OCI-LY3 (cell line): ENCODE results near the gene TLE5.
"Not testable (repeated sequence)": the region's sequence is repeated elsewhere in the genome, so short reads cannot be mapped to it uniquely, and the experiment has no call there.

Experiments used
- H2AFZ ChIP-seq: fragments of 200-600, 300-600 bp; shearing (Covaris generic); 2 replicates; pipeline ENCODE4 v1.6.0; 2014; ENCODE audit warnings: antibody characterized with exemption, low read depth, low read length
- H3K27ac ChIP-seq: fragments of 200-600, 300-600 bp; sonication (generic); 2 replicates; pipeline ENCODE4 v1.5.1; 2014; ENCODE audit warnings: mild to moderate bottlenecking, low read length, moderate library complexity, mixed read lengths
- H3K27me3 ChIP-seq: fragments of 200-600, 300-600 bp; sonication (generic); 2 replicates; pipeline ENCODE4 v1.6.1; 2014; ENCODE audit warnings: low read depth, low read length, mixed read lengths
- H3K36me3 ChIP-seq: fragments of 200-600, 300-600 bp; sonication (generic); replicated peaks from 2 replicates; pipeline ENCODE3; 2014; ENCODE audit warnings: low read depth, low read length, mixed read lengths
- H3K4me1 ChIP-seq: fragments of 300-600, 200-600 bp; sonication (generic); 2 replicates; pipeline ENCODE4 v1.6.1; 2014; ENCODE audit warnings: low read length, mixed read lengths
- H3K4me2 ChIP-seq: fragments of 200-600, 300-600 bp; sonication (generic); 2 replicates; pipeline ENCODE4 v1.6.1; 2014; ENCODE audit warnings: low read length, mixed read lengths
- H3K4me3 ChIP-seq: fragments of 300-600, 200-600 bp; sonication (generic); 2 replicates; pipeline ENCODE4 v1.5.1; 2014; ENCODE audit warnings: antibody characterized with exemption, mild to moderate bottlenecking, low read length, moderate library complexity
- H3K79me2 ChIP-seq: fragments of 300-600, 200-600 bp; shearing (Covaris generic); 2 replicates; pipeline ENCODE4 v1.6.1; 2014; ENCODE audit warnings: mild to moderate bottlenecking, low read length, mixed read lengths
- H3K9ac ChIP-seq: fragments of 300-600, 200-600 bp; shearing (Covaris generic); 2 replicates; pipeline ENCODE4 v1.6.0; 2014; ENCODE audit warnings: mild to moderate bottlenecking, low read length, moderate library complexity
- H3K9me3 ChIP-seq: fragments of 200-600, 300-600 bp; shearing (Covaris generic); 2 replicates; pipeline ENCODE4 v1.6.1; 2014; ENCODE audit warnings: low read length, mixed read lengths; ENCODE audit not compliant: insufficient read depth
- H4K20me1 ChIP-seq: fragments of 200-600, 300-600 bp; sonication (generic); 2 replicates; pipeline ENCODE4 v1.6.1; 2016; ENCODE audit warnings: low read length, mixed read lengths; ENCODE audit not compliant: insufficient read depth
- EZH2phosphoT487 ChIP-seq: fragments of 200-600 bp; shearing (Covaris generic); IDR thresholded peaks from 2 replicates; pipeline ENCODE4 v1.6.1; 2018; ENCODE audit warnings: antibody characterized with exemption, mixed run types, low read depth
- TF ChIP-seq, protein P1 (sequence below): fragments of 200-600, 300-600 bp; sonication (generic); IDR thresholded peaks from 2 replicates; pipeline ENCODE4 v1.5.1; 2014; ENCODE audit warnings: antibody characterized with exemption, low read length, low read depth

Gene TLE5

DNA sequence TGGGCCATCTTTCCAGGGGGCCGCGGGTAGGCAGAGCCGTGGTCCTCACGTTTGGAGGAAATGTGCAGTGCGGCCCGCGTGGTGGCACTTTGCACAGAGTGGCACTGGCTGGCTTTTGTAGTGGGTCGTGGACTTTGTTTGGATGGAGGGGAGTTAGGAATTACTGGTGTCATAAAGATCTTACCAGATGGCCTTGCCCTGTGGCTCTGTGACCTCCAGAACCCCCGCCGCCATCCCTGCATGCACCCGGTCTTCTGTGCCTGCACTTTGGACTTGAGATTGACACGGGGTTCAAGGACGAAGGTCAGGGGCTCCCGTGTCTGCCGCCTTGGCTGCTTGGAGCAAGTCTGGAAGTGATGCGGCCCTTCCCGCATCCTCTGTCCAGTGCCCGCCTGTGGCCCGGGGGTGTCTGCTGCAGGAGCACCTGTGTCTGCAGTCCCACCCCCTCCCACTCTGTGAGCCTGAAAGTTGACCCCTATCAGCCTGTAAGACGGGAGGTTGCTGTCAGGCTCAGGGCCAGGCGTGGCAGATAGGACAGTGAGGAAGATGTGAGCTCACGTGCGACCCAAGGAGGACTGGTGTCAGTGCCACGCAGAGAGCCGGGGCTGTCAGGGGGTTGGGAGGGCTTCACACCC lies 34.1 kb upstream of the TLE5 start:
- H3K79me2 ChIP-seq, result no peaks in the 10 kb centered on the region
- no peak overlapping the region for H3K4me3 ChIP-seq
- H2AFZ ChIP-seq, result no peak overlapping the region
- H3K27me3 ChIP-seq, result no peaks in the 10 kb centered on the region
- no peaks in the 10 kb centered on the region for H3K36me3 ChIP-seq
- H4K20me1 ChIP-seq, result no peaks in the 10 kb centered on the region
- H3K4me2 ChIP-seq, result no peak overlapping the region
- H3K4me1 ChIP-seq, result peaks cover 9% of the 10 kb centered on the region
- H3K9ac ChIP-seq, result no peak overlapping the region
- no peaks in the 10 kb centered on the region for H3K9me3 ChIP-seq
- TF ChIP-seq EZH2phosphoT487, result no peak
- TF ChIP-seq, protein P1, sequence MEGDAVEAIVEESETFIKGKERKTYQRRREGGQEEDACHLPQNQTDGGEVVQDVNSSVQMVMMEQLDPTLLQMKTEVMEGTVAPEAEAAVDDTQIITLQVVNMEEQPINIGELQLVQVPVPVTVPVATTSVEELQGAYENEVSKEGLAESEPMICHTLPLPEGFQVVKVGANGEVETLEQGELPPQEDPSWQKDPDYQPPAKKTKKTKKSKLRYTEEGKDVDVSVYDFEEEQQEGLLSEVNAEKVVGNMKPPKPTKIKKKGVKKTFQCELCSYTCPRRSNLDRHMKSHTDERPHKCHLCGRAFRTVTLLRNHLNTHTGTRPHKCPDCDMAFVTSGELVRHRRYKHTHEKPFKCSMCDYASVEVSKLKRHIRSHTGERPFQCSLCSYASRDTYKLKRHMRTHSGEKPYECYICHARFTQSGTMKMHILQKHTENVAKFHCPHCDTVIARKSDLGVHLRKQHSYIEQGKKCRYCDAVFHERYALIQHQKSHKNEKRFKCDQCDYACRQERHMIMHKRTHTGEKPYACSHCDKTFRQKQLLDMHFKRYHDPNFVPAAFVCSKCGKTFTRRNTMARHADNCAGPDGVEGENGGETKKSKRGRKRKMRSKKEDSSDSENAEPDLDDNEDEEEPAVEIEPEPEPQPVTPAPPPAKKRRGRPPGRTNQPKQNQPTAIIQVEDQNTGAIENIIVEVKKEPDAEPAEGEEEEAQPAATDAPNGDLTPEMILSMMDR, result no peak
- no peak overlapping the region for H3K27ac ChIP-seq

DNA sequence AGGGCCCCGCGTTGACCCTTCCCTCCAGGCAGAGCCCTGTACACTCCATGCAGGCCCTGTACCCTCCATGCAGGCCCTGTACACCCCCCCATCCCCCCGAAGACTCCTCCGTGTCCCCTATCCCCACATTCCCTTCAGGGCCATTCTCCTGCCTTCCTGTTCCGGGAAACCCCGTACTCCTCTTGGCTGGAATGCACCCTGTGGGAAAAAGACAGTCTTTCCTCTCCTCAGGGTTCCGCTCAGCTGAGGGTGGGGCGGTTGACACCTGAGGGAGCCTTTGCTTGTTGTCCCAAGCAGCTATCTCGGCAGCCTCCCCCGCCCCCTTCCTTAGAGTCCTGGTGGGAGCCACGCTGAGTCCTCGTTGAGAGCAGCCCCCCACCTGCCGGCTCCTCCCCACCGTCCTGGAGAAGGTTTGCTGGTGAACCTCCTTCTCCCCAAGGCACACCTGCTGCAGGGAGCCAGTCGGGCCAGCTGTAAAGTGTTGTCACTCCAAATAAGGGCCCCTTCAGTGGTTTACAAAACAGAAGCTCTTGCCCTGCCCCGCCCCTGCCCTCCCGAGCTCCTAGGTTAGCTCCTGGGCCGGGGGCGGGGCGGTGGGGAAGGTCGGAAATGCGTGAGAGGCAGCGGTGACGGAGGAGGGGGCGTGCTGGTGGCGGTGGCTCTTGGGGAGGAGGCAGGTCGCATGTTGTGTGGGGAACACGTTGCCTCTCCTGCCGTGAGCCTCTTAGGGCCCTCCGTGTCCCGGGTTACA lies 33.3 kb upstream of the TLE5 start:
- Histone ChIP-seq H3K9me3 (no peaks in the 10 kb centered on the region), H3K4me3 (peak overlapping the region; percentile 75; the same call in 1 of the 2 replicates), H3K36me3 (no peaks in the 10 kb centered on the region), H3K9ac (no peak overlapping the region), H3K4me1 (peaks cover 9% of the 10 kb centered on the region), H3K4me2 (peak overlapping the region; percentile 49), H3K79me2 (no peaks in the 10 kb centered on the region), H3K27me3 (no peaks in the 10 kb centered on the region), H4K20me1 (no peaks in the 10 kb centered on the region), H2AFZ (no peak overlapping the region), H3K27ac (no peak overlapping the region)
- TF ChIP-seq, protein P1, result no peak
- TF ChIP-seq EZH2phosphoT487, result no peak

DNA sequence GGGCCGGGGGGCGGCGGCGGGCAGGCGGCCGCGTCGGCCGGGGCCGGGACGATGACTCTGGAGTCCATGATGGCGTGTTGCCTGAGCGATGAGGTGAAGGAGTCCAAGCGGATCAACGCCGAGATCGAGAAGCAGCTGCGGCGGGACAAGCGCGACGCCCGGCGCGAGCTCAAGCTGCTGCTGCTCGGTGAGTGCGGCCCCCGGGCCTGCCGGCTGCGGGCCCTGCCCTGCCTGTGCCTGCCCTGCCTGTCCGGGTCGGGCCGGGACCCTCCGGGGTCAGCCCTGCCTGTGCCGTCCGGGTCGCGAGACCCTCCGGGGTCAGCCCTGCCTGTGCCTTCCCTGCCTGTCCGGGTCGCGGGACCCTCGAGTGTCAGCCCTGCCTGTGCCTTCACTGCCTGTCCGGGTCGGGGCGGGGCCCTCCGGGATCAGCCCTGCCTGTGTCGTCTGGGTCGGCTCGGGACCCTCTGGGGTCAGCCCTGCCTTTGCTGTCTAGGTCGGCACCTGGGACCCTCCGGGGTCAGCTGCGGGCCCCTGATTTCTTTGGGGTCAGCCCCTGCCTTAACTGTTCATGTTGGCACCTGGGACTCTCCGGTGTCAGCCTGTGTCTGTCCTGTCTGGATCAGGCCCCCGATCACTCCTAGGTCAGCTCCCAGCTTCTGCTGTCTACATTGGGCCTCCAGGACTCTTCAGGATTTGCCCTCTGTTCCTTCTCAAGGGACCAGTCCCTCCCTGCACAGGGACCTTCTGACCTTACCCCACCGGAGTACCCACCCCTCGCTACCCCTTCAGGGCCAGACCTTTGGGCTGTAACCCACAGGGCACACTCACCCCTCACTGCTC lies 32.5 kb upstream of the TLE5 start:
- Histone ChIP-seq H4K20me1 (no peaks in the 10 kb centered on the region), H2AFZ (no peak overlapping the region), H3K27me3 (no peaks in the 10 kb centered on the region), H3K4me1 (peaks cover 9% of the 10 kb centered on the region), H3K4me2 (peak overlapping the region; percentile 49), H3K27ac (no peak overlapping the region), H3K9ac (peak overlapping the region; percentile 19; the same call in 1 of the 2 replicates), H3K36me3 (no peaks in the 10 kb centered on the region), H3K9me3 (no peaks in the 10 kb centered on the region), H3K4me3 (peak overlapping the region; percentile 75), H3K79me2 (no peaks in the 10 kb centered on the region)
- TF ChIP-seq EZH2phosphoT487, result no peak
- TF ChIP-seq, protein P1, result no peak

DNA sequence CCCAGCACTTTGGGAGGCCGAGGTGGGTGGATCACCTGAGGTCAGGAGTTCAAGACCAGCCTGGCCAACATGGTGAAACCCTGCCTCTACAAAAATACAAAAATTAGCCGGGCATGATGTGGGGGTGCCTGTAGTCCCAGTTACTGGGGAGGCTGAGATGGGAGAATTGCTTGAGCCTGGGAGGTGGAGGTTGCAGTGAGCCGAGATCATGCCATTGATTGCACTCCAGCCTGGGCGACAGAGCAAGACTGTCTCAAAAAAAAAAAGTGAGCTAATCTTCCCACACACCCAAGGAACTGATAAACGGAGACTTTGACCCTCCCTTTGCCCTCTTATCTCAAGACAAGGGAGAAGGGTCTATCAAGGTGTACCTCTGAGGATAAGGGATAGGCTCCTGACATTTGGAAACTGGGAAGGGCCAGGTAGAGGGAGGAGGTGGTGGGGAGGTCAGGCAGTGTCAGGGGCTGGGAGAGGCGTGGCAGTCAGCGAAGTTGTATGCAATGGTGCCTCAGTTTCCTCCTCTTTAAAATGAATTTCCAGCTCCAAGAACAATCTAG lies 27.1 kb upstream of the TLE5 start:
- not testable (repeated sequence) for H3K9me3 ChIP-seq, H3K4me2 ChIP-seq, H3K4me1 ChIP-seq, H4K20me1 ChIP-seq, H3K27ac ChIP-seq, H3K27me3 ChIP-seq, H2AFZ ChIP-seq, H3K79me2 ChIP-seq, H3K36me3 ChIP-seq, H3K9ac ChIP-seq, H3K4me3 ChIP-seq
